Fibroblast of upper back skin (primary cell): ENCODE results near the gene ACSBG1.

ENCODE experiments used
- DNase-seq: peaks from one replicate; pipeline ENCODE4 v3.0.0-alpha.2; 2013

The ACSBG1 gene

DNA sequence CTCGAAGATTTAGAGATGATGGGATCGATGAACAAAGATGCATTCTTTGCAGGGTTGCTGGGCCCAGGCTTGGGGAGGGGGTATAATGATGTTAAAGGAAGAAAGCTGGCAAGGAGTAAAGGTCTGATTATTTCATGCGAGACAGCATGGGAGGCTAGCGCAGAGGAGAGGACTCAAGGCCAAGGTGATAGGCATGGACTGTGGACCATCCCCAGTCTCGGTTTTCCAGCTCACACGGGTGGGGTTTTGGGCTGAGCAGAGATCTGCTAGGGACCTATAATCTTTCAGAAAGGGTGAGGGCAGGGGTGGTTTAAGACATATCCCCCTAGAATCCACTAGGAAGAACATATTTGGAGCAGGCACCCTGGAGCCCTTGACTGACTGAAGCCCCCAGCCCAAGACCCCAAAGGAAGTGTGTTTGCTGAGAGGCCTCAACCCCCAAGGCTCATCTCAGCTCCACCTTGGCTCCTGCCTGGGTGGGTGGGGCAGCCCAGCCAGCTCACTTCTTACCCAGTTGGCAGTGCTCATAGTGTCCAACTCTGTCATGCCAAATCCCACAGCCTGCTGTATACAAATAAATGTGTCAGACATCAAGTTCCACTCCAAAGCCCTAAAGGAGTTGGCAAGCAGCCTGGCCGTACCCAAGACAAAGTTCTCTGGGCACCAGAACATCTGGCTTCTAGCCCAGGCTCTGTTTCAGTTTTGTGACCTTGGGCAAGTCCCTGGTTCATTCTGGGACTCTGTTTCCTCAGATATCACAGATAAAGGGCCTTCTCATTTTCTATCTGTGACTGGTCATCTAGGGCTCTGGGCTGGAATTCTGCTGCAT is 17.9 kb downstream of the ACSBG1 start:
- DNase-seq = no peak

DNA sequence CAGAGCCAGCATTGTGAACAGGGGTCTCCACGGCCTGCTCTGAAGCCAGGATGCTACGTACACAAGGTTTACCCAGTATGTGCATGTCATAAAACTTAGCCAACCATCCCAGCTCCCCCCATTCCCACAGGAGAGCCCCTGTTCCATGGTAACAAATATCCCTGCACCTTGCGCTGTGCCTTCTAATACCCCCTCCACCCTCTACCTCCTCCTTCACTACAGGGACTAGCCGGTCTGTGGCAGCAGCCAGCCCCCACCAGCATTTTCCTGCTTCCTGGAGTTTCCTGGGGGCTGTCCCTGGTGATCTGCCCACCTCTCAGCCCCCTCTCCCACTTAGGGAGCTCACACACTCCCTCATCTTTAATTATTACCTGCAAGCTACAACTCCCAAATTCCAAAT is 20.4 kb downstream of the ACSBG1 start:
- no peak for DNase-seq

DNA sequence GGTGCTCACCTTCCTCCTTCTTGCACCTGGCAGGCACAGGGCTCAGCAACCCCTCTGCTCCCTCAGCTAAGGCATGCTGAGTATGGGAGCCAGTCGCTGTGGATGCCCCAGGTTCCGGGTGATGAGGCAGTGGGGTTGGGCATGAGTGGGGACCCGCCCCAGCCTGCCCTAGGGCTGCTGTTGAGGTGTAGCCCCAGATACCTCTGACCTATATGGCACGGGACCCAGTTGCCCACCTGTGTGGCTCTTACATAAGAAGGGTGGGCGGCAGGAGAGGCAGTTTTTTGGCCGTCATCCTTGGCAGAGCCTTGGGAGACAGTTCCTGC is 21.0 kb downstream of the ACSBG1 start:
- DNase-seq = no peak

DNA sequence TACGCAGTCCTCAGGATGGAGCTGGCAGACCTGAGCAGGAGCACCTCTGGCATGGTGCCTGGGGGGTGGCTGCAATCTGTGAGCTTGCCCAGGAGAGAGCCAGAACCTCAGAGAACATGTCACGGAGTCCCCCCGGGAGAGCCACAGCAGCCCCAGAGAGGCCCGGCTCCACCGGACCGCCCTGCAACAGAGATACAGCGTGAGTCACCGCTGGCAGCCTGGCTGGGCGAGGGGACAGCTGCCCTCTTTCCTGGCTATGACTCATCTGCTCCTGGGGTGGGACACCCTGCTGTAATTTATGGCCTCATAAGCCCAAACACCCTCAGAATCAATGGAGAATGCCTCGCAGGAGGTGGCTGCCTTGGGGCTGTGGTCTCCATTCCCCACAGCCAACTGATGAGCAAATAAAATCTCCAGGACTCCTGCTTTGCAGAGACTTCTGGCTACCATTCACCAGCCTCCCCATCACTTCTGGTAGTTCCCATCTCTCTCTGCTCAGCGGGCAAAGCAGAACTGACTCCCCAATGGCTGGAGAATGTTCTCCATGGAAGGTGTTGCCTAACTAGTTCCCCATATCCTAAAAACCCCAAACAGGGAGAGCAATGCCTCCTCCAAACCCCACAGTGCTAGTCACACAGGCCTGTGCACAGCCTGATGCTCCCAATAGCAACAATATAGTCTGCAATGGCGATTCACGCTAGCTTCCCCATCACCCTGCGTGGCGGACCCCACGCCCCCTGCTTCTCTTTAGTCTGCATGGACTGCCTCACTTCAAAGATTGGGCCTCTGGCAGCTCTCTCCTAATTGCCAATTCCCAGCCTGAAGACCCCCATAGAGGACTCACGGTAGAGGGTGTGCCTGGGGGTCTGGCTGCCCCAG is 21.6 kb downstream of the ACSBG1 start:
- peak; percentile 54 for DNase-seq

DNA sequence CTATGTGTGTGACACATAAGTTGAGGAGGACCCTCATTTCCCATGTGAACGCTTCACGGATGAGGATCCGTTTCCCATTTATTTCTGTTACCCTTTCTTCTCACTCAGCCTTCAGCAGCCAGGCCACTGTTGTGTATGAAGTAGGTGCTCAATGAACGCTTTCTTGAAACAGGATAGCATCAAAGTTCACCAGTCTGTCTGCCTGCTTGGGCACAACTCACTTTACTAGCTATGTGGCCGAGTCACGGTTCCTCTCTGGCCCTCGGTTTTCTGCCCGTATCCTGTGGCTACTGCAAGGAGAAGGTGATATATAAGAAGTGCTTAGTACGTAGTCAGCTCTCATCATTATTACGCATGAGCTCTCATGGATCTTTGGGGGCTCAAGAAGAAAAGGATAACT is 22.4 kb downstream of the ACSBG1 start:
- DNase-seq = no peak

DNA sequence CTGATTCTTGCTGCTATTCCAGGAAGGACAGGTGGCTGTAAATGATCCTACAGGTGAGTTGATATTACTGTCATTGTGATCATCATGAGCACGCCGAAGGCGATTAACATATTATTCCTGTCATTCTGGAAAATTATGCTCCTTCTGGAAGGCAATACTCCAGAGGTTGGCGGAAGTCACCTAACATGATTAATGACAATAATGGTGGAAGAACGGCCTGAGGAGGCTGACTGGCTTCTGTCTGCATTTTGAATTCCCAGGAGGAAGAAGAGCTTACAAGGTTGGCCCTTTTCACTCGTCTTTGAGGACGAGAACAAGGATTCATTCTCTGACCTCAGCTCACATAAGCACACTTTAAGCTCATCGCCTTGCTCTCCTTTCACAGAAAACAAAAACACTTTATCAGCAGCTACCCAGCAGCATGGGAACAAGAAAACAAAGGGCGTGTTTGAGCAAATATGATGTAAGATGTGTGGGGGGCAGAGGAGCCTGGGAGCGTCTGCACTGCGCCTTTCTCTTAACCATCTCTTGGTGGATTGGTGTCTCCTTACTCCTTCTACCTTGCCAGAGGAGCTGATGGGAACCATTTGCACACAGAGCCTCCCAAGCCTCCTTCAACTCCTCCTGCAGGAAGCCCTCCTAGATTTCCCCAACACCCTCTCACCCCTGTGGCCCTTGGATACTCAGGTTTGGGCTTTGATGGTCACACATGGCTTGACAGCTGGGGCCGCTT is 23.0 kb downstream of the ACSBG1 start:
- DNase-seq = no peak

DNA sequence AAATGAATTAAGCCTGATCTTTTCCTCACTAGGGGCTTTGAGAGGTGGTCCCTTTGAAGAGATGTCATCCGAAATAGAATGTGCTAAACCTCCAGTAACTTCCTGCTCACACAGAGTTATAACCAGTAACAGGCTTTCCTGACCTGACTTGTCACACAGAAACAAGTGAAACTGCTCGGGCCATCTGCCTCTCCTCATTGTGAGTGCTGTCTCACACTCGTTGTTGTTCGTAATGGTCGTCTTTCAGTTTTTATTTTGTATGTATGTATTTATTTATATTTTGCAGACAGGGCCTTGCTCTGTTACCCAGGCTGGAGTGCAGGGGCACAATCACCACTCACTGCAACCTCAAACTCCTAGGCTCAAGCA is 24.0 kb downstream of the ACSBG1 start:
- DNase-seq = no peak

DNA sequence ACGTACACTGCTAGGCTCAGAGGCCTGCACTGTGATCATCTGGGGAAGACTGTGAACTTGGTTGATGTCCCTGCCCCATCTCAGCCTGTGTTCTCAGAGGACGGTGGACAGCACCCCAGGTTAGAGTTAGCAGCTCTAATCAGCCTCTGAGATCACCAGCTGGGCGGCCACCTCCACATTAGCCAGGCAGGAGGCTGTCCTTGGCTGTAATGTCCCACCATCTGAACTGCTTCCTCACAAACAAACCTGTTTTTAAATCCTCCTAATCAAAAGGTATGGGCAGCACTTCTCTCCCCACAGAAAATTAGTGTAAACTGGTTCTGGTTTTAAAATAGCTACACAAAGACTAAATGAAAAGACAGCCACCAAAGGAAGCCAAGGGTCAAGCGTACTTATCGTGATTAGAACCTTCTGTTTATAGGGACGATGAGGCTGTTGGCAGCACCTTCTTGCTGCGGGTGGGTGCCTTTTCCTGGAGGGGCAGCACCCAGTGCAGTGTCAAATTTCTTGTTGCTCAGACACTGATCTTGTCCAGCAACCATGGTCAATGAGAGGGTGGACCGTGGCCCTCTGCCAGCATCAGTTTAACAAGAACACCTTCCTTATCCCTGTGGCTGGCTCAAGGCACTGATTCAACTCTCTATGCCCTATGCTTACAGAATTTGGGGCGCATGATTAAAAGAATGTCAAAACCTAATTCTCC is 24.6 kb downstream of the ACSBG1 start:
- DNase-seq = no peak

DNA sequence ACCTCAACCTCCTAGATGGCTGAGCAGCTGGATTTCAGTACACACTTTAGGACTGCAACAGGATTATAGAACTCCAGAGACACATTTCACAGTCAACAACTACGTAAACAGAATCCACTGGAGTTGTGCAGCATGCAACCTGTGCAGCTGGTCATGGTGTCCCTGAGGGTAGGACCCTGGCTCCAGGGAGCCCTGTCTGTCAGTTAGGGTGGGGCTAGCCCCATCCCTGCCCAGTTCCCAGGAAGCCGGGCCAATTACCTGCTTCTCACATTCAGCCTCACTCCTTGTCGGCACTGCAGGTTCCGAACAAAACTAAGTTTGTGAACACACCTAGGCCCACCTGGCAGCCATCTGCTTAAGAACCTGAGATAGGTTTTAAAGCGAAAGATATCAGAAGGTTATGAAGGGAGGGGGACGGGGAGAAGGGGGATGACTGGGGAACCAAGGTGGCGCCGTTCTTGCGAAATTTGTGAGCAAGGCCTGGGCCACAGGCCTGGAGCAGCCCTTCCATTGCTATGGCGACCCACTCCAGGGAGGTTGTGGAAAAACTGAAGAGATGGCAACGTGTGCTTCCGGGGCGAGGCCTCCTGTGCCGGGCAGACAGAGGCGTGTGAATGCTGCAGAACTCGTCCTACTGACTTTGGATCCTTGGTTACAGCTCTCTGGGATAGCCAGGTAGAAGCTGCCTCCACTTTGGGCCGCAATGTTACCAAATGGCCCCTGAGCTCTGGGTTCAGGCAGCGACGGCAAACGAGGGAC is 25.3 kb downstream of the ACSBG1 start:
- DNase-seq = no peak

DNA sequence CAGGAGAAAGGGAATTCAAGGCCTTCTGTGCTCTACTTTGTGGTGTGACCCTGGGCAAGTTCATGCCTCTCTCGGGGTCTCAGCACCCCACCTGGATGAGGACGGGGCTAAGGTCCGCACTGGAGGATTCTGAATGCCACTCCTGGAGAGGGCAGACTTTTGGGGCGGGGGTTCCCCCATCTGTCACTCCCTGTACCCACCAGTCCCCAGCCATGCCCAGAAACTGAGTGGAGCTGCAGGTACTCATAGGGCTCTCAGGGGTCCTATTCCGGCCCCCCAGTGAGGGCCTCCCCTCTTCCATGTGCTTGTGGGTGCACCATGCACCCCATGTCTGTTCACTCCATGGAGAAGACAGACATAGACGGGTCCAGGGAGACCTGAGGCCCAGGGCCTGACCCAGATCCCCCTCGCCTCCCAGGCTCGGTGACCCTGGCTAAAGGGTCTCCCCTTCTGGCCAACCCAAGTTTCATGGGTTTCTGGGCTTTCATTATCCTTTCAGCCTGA is 26.0 kb downstream of the ACSBG1 start:
- DNase-seq = no peak

DNA sequence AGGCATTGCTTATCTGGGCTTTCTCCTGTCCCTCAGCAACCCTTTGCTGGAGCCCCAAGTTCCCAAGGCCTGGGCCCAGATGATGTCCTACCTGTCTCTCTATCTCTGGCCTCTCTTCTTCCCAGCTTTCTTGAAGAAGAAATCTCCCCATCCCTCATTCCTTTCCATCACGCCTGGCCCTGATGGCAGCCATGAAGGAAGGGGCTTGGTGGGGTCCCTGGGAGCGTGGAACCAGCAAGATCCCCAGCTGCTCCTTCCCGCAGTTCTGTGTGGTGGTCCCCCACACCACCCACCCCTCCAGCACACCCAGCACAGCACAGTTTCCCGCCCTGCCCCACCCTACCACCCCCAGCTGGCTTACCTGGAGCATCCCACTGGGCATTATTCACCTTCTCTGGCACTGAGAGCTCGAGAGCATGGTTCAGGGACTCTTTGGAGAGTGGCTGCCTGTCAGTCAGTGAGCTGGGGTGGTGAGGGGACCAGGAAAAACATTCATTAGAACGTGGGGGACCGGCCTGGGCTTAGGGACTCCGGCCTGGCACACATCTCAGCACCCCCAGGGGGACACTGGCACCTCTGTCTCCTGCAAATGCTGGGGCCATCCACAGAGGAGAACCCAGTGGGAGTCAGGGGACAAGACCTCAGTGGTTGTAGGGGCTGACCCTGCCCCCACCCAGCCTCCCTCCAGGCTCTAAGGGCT is 26.6 kb downstream of the ACSBG1 start:
- no peak for DNase-seq

DNA sequence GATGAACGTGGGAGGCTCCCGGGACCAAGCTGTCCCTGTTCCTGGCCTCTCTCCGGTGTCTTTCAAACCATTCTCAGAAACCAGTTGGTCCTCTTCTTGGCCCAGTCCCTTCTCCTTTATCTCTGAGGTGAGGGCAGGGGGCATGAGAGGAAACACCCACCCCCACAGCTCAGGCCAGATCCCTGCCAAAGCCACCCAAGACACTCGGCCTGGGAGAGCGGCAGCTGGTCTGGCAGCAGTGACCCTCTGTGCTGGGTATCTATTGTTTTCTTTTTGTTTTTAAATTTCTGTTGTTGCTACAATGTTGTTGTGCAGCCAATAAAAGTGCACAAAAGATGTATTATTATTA is 27.3 kb downstream of the ACSBG1 start:
- no peak for DNase-seq

DNA sequence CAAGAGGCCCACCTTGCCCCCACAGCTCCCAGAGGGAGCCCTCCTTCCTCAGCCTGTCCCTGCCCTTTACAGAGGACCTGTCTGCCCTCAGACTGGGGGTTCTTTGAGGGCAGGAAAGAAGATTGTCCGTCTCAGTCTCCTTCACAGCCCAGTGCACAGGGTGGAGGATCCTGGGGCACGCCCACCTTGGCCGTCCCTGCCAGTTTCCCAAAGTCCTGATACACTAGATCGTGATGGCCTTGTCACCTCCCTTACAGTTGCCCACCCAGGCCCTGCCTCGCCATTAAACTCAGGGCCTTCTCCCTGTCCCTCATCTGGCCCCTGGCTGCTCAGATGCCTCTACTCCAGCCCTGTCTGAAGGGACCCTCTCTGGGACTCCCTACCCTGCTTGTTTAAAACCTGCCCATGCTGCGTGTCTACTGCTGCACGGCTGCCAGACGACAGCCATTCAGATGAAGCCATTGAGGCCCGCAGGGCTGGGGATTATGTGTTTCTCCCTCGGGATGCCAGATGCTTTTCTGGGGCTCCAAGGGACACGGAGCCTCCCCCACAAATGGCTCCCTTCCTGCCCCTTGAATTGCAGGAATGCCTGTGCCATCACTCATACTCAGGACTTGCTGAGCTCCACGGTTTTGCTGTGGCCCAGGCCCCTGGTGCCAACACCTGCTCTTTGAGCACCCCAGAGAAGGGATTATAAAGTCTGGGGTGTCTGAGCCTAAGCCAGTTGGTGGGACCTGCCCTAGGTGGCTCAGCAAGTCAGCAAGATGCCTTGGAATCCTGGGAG is 27.8 kb downstream of the ACSBG1 start:
- peak; percentile 28 for DNase-seq

DNA sequence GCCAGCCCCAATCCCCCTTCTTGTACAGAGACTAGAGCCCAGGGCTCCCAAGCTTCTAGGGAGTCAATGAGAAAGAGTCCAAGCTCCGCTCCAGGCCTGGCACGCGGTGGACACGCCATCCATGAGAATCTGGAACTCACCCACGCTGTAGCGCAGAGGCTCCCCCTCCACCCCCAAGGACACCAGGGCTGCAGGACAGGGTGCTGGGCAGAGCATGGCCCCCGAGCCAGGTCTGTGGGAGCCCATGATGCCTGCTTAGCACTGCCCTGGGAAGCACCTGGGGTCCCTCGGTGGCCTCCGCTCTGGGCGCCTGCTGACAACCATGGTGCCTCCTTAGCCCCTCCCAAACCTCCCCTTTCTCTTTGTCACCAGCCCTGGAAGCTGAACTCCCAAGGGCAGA is 28.5 kb downstream of the ACSBG1 start:
- DNase-seq = no peak

DNA sequence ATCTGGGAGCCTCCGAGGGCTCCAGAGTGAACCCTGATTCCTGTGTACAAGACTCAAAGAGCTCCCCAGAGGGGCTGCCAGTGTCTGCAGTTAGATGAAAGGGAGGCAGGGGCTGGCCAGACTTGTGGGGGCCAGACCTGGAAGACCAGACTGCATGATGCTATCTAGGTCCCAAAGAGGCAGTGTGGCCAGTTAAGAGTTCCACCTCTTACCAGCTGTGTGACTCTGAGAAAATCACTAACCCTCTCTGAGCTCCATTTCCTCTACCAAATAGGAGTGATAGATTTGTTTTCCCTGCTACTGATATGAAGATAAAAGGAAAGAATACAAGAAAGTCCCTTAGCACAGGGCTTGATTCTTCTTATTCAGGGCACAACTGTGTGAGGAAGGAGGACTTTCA is 29.0 kb downstream of the ACSBG1 start:
- no peak for DNase-seq

DNA sequence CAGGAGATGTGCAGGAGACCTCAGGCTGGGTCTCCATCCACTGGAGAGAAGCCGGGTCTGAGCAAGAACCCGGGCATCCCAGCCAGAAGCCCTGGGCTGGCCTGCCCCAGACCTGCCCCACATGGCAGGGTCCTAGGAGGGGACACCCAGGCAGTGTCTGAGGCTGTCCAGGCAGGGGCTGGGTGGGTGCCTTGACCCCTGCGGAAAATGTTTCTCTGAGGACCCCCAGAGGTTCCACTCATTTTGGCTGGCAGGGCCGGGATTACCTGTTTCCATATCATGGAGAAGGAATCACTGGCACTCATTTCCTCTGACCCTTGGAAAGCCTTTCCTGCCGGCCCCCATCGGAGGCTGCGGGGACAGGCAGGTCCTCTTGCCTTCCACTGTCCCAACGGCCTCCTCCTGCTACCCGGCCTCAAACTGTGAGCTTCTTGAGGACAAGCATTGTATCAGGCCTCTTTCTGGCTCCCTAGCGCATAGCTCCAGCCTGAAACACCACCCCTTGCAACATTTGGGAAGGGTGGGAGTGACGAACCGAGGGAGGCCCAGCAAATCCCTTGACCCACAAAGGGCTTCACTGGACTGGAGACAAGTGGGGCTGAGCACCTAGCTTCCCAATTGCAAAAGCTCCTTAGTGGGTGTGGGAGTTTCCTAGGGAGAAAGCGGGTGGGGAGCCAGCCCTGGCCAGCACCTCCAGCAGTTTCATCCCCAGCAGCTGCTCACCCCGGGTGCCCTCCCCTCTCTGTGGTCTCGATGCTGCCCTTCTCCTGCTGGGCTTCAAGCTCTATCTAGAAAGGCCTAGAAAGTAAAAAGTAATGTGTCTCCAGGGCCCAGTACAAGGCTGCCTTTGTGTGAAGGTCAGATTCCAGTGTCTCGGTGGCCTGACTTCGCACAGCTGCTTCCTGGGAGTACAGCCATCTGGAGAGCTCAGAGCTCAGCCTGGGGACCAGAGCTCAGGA is 29.7 kb downstream of the ACSBG1 start:
- no peak for DNase-seq

DNA sequence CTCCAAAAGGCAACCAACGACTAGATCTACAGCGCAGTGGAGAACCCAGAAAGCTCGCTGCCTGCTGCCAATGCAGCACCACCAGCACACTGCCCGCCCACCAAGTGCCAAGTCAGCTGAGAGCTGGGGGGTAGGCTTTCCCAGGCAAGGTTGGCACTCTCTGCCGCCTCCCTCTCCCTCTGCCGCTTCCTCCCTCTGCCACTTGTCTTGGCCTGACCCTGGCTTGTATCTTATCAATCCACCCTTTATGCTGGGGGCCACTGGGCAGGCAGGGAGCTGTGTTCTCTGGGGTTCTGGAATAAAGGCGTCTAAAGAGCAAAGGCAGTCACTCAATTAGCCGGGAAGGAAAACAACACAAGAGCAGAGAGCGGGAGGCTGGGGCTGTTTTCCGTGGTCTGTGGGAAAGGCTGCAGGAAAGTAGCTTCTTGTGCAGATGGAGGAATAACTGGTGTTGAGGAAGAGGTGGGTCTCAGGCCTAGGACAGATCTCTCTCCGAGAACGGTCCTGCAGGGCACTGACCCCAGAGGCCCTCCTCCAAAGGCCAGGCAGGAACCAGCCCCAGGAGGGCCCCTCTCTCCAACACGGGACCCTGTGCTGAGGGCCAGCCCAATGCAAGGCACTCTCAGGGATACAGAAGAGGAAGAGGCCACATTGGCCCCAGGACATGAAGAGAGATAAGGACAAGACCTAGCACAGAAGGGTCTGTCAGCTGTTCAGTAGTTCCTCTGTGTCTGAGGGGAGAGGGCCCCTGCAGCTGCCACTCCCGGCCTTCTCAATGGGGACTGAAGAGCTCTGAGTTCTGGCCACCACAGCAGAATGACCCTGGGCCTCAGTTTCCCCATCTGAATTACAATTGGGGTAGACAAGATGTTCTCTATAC is 30.8 kb downstream of the ACSBG1 start:
- no peak for DNase-seq
